Parathyroid adenoma (tissue), 2 donors: Measurements from ENCODE around the gene OVCA2.

Experiments
- H2AFZ ChIP-seq: fragments of 300-600 bp; sonication (generic); one replicate; pipeline ENCODE4 v1.7.0; 2017; ENCODE audit warnings: antibody characterized with exemption, mild to moderate bottlenecking
- H3K27ac ChIP-seq: fragments of 300-600 bp; sonication (generic); one replicate; pipeline ENCODE4 v1.7.0; 2017
- H3K27me3 ChIP-seq: fragments of 300-600 bp; sonication (generic); one replicate; pipeline ENCODE4 v1.7.0; 2017; ENCODE audit warnings: low read length; ENCODE audit not compliant: control insufficient read depth, insufficient read depth
- H3K36me3 ChIP-seq: fragments of 300-600 bp; sonication (generic); one replicate; pipeline ENCODE4 v1.7.0; 2017; ENCODE audit warnings: low read length; ENCODE audit not compliant: control insufficient read depth, insufficient read depth
- H3K4me1 ChIP-seq: fragments of 300-600 bp; sonication (generic); one replicate; pipeline ENCODE4 v1.7.0; 2017; ENCODE audit warnings: control low read depth
- H3K4me2 ChIP-seq: fragments of 300-600 bp; sonication (generic); one replicate; pipeline ENCODE4 v1.7.0; 2017; ENCODE audit warnings: low read length
- H3K4me3 ChIP-seq: fragments of 300-600 bp; sonication (generic); one replicate; pipeline ENCODE4 v1.7.0; 2017; ENCODE audit warnings: low read depth, low read length
- H3K79me2 ChIP-seq: fragments of 300-600 bp; sonication (generic); one replicate; pipeline ENCODE4 v1.7.0; 2017; ENCODE audit warnings: control low read depth
- H3K9ac ChIP-seq: fragments of 300-600 bp; sonication (generic); one replicate; pipeline ENCODE4 v1.7.0; 2017; ENCODE audit warnings: mild to moderate bottlenecking
- H3K9me3 ChIP-seq: fragments of 300-600 bp; sonication (generic); one replicate; pipeline ENCODE4 v1.7.0; 2017; ENCODE audit warnings: low read length; ENCODE audit not compliant: control insufficient read depth
- CTCF ChIP-seq: fragments of 300-600 bp; sonication (generic); IDR thresholded peaks from one replicate; pipeline ENCODE4 v1.7.0; 2017; ENCODE audit warnings: antibody characterized with exemption, mild to moderate bottlenecking
- donor health status: primary hyperparathyroidism.

OVCA2 gene

DNA sequence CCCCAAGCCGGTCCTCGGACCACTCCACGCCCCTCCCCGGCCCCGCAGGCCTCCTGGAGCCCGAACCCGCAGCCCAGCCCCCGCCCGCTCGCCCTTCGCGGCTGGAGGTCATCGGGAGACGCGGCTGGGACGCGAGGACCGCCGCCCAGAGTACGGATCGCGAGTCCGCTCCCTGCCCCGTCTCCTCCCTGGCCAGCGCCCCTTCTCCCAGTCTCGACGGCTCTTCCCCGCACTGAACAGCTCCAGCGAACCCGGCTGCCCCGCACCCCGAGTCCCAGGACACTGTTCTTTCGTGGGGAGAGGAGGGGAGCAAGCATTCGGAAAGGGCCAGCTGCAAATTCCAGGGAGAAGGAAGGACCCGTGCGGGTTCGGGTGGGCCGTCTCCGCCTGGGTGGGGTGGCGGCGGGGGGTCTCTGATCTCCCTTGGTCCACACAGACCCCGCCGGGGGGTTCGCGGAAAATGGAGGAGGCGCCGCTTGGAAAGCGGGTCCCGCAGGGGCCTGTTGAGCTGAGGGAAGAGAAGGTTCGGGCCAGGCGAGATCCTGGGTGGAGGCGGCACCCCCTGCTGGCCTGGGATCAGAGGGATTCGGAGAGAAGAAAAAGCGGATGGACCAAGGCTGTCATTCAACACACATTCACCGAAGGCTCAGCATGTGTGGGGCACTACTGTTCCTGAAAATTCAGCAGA, 16.1 kb upstream of the OVCA2 start:
- H3K4me2 ChIP-seq, result peak overlapping the region; percentile 83
- no peak overlapping the region for H3K9ac ChIP-seq
- TF ChIP-seq CTCF, result peak; percentile 78
- peaks cover 1% of the 10 kb centered on the region for H3K79me2 ChIP-seq
- H3K9me3 ChIP-seq, result no peaks in the 10 kb centered on the region
- H3K27ac ChIP-seq, result no peak overlapping the region
- H3K4me3 ChIP-seq, result peak overlapping the region; percentile 54
- peak overlapping the region; percentile 84 for H2AFZ ChIP-seq
- H3K27me3 ChIP-seq, result no peaks in the 10 kb centered on the region
- H3K4me1 ChIP-seq, result no peaks in the 10 kb centered on the region
- no peaks in the 10 kb centered on the region for H3K36me3 ChIP-seq

- no peak overlapping the region for H3K4me3 ChIP-seq
- no peaks in the 10 kb centered on the region for H3K27me3 ChIP-seq
- peaks cover 10% of the 10 kb centered on the region for H3K79me2 ChIP-seq
- no peak overlapping the region for H3K4me2 ChIP-seq
- no peak for TF ChIP-seq CTCF
- H3K27ac ChIP-seq, result no peak overlapping the region
- H3K9me3 ChIP-seq, result no peaks in the 10 kb centered on the region
- no peaks in the 10 kb centered on the region for H3K36me3 ChIP-seq
- no peak overlapping the region for H2AFZ ChIP-seq
- H3K9ac ChIP-seq, result no peak overlapping the region
- no peaks in the 10 kb centered on the region for H3K4me1 ChIP-seq
Measured at GRCh38 chr17:2027528-2028233, 14.1 kb upstream of the OVCA2 start.

DNA sequence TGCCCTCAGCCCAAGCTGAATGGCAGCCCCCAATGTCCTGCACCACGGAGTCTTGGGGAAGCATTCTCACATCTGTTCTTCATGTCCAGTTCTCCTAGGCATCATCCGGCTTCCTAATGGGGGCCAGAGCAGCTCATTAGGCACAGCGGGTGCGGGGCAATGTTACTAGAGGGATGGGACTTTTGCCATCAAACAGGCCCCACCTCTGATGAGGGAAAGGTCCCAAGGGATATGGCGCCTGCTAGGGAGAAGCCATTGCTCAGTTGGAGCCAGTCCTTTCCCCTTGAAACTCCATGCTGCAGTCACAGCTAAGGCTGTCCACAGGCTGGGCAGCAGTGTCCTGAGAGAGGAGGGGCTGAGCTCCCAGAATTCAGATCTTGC, 13.6 kb upstream of the OVCA2 start:
- Histone ChIP-seq H3K36me3 (no peaks in the 10 kb centered on the region), H3K79me2 (peaks cover 11% of the 10 kb centered on the region), H3K9me3 (no peaks in the 10 kb centered on the region), H2AFZ (no peak overlapping the region), H3K27ac (no peak overlapping the region), H3K27me3 (no peaks in the 10 kb centered on the region), H3K4me2 (no peak overlapping the region), H3K4me3 (no peak overlapping the region), H3K9ac (no peak overlapping the region), H3K4me1 (no peaks in the 10 kb centered on the region)
- no peak for TF ChIP-seq CTCF

GRCh38 chr17:2028737-2029136, 13.1 kb upstream of the OVCA2 start:
- H3K27ac ChIP-seq, result no peak overlapping the region
- peaks cover 15% of the 10 kb centered on the region for H3K79me2 ChIP-seq
- no peaks in the 10 kb centered on the region for H3K27me3 ChIP-seq
- H3K9ac ChIP-seq, result no peak overlapping the region
- H3K4me2 ChIP-seq, result no peak overlapping the region
- no peak overlapping the region for H2AFZ ChIP-seq
- no peaks in the 10 kb centered on the region for H3K36me3 ChIP-seq
- H3K4me3 ChIP-seq, result no peak overlapping the region
- H3K9me3 ChIP-seq, result no peaks in the 10 kb centered on the region
- TF ChIP-seq CTCF, result no peak
- no peaks in the 10 kb centered on the region for H3K4me1 ChIP-seq
